Stimulated activated CD8-positive, alpha-beta memory T cell treated with anti-CD3 and anti-CD28 coated beads, Interleukin-15, amount 100 ng/mL, for 1 hour (primary cell): ENCODE results near the gene ALG8.
"Not testable (repeated sequence)": the region's sequence is repeated elsewhere in the genome, so short reads cannot be mapped to it uniquely, and the experiment has no call there.

Experiments used
- DNase-seq: peaks from one replicate; pipeline ENCODE4 v3.0.0-alpha.2; 2020; ENCODE audit warnings: low read depth

Gene ALG8

GRCh38 chr11:78139422-78140391 is at the start of gene ALG8:
Gene ALG8 (minus strand): TSS chr11:78139626. CDS start chr11:78139588, 38 bp downstream.
- peak; percentile 95 for DNase-seq

DNA sequence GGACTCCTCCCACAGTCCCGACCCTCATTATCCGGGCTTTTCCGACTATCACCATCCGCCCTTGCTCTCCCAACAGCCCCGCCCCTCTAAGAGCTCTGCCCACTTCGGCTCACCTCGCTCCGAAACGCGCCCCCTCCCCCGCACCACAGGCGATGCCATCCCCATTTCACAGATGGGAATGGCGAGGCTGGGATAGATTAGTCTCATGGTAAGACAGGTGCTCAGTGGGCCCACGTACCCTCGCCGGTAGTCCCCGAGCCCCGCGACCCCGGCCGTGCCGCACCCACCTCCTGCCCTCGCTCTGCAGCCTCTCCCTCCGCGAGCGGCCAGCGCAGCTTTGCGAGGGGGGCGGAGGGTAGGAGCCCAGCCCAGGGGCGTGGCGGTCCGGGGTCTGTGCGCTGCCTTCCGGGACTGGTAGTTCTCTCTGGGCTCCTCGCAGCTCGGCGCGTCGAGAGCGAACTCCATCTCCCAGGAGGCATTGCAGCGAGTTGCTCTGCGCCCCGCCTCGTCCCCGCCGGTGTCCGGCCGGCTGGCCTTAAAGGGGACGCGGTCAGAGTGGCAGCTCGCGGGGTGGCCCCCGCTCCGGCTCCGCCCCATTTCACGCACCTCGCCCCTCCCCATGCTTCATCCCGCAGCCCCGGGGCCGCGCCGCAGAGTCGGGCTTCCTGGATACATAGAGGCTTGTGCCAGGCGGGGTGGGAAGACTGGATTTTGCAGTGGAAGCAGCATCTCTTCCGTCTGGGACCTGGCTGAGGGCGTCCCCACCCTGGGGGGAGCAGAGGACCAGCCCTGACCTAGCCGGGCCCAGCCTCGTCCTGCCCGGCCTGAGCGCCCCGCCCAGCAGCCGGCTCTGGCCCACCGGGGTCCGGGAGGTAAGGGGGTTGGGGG is 49.1 kb upstream of the ALG8 start, which contains the start of the genes KCTD21 and USP35:
Gene KCTD21, minus strand, starts transcription at position 341 of the 888 bp plus-strand sequence. CDS start 14,072 bp downstream, outside the sequence.
Gene USP35, plus strand, starts transcription at position 634 of the 888 bp plus-strand sequence. CDS start 7,327 bp downstream, outside the sequence.
- peak; percentile 78 for DNase-seq

DNA sequence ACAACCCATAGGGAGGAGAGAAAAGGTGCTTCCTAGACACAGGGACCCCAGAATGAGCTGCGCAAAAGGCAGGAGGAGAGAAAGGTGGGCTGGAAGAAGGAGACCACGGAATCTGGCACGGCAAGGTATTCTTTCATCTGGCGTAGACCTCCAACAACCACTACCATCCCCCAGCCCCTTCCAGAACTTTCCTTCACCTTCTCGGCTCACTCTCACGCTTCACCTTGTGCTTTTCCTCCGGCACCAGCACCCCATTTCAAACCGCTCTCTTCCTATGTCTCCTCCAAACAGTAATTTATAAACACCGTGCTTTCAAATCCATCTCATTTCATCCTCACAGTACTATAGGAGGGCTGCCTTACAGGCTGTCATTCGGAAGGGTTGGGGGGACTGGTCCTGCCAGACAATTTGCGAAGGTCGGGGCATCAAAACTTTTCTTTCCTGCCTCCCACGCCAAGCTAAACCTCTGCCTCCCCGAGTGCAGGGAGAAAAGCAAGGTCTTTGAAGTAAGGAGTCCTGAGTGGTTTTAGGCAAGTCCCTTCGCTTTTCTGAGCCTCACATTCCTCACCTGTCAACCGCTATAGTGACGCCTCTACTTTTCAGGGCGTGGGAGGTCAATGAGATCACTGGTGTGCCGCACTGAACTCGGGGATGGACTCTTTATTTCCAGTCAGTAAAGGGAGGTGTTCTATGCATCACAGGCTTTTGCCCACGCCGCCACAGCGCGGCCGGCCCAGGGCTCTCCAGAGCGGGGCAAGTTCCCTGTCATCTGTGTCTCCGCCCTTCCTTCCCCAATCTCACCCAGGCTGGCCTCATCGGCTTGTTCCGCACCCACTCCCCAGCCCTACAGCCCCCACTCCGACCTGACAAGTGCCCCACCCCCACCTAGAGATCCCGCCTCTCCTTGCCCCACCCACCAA is 48.2 kb upstream of the ALG8 start:
- no peak for DNase-seq

GRCh38 chr11:78181185-78181584 is 41.8 kb upstream of the ALG8 start:
- DNase-seq, result no peak

DNA sequence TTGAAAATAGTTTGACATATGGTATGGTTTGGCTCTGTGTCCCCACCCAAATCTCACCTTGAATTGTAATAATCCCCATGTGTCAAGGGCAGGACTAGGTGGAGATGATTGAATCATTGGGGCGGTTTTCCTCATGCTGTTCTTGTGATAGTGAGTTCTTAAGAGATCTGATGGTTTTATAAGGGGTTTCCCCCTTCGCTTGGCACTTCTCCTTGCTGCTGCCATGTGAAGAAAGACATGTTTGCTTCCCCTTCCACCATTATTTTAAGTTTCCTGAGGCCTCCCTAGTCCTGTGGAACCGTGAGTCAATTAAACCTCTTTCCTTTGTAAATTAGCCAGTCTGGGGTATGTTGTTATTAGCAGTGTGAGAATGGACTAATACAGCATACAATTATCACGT is 41.3 kb upstream of the ALG8 start:
- no peak for DNase-seq

DNA sequence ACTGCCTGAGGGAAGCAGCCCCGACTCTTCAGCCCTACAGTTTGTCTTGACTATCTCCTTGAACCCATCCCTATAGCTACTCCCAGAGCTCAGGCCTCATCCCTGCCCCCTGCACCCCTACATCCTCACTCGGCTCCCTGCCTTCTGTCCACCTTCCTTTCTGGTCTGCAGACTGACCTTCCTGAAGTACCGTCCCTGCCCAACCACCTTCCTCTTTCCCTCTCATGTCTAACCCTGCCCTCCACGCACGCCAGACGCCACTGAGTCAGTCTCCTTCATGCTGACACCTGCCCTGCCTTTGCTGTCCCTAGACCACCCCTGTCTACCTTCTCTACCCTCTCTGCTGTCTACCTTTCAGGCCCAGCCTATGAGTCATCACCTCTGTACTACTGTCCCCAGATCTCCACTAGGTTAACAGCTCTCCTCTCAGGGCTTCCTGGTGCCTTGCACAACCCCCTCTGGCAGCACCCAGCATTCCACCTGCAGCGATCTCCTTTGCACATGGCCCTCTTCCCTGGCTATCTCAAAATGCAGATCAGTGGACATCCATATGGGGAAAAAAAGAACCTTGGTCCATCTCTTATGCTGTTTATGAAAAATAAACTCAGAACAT is 40.1 kb upstream of the ALG8 start:
- no peak for DNase-seq

GRCh38 chr11:78177216-78177615 is 37.8 kb upstream of the ALG8 start:
- no peak for DNase-seq

DNA sequence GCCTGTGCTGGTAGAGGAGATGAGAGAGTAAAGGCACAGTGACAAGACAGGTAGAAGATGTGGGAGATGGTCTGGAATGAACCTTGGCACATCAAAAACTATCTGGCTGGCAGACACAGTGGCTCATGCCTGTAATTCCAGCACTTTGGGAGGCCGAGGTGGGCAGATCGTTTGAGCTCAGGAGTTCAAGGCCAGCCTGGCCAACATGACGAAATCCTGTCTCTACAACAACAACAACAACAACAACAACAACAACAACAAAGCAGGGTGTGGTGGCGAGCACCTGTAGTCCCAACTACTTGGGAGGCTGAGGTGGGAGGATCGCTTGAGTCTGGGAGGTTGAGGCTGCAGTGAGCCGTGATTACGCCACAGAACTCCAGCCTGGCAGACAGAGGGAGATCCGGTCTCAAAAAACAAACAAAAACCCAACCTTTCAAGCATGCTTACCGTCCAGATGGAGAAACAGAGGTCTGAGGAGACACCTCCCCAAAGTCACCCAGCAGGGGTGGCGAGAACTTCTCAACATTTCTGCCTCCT is 37.2 kb upstream of the ALG8 start:
- DNase-seq, result no peak

- not testable (repeated sequence) for DNase-seq
Measured at GRCh38 chr11:78175862-78176261, 36.4 kb upstream of the ALG8 start.

DNA sequence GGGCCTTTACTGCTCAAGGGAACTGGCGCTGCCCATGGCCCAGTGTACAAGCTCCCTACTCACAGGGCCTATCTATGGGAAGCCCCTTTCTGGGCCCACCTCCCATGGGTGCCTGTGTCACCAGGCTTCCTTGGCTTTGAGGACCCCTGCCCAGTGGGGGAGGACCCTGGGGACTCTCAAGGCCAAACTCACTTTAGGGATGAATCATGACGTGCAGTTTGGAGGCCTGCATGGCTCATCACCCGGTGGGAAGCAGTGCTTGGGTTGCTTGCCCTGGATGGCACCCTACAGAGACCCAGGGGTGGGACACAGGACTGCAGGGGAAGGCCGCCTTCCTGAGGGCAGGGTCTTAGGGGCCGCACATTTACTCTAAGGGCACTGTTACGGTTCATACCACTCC is 32.5 kb upstream of the ALG8 start:
- no peak for DNase-seq

GRCh38 chr11:78170874-78171549 is 31.6 kb upstream of the ALG8 start:
- DNase-seq, result no peak

GRCh38 chr11:78170413-78170812 is 31.0 kb upstream of the ALG8 start:
- no peak for DNase-seq

DNA sequence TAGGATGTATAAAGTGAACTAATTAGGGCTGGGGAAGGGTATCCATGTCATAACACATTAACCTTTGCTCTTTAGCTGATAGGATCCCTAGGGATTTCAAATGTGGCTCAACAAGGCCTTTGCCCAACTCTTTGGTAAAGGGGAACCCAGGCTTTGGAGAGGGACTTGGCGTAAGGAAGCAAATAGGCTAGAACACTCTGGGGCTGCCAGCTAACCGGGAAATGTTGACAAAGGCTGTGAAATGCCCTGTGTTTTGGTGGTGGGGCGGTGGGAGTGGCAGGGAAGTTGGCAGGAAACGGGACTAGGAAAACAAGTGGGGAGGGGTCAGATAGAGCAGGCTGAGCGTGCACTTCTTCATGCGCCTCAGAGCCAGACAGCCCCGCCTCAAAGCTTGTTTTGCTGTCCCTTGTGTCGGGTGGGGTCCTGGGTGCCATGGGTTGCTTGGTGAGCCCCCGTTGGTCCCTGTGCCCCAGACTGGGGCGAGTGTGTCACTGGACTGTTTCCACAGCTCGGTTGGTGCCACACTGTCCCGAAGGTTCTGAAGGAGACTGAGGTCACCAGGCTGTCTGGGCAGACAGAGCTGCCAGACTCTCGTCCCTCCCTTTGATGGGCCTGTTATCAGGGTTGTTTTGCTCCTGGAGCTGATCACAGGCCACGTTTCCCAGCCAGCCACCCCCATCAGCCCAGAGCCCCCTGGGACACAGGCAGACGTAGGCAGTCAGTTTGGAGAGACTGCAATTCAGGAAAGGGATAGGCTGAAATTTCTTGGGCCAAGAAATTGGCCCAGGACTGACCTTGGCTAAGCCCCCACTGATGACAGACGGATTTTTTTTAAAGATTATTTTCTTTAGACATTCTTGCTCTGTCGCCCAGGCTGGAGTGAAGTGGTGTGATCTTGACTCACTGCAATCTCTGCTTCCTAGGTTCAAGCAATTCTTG is 29.4 kb upstream of the ALG8 start:
- no peak for DNase-seq

DNA sequence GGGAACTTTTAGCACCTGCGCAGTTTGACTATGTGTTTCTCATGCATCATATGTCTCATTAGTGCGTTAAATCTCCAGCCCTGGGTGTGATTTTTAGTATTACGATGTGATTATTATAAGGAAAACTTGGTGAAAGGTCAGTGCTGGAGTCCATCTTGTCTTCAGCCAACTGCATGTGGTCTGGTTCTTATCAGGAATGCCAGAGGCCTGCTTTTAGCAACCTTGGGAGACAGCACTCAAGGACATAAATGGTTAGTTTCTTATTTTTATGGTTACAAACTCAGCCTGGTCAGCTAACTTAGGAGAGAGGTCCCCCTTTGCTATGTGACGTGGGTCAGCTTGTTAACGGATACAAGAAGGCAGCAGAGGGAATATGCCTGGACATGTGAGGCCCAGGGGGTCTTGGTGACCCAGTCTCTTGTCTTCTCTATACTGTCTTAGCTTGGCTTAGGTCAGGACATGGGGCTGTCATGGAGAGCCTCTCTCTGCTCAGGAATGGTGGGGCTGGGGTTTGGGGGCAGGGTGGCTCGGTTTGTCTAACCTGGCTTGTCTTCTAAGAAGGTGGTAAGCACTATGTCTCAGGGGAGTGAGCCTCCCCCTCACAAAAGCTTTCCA is 27.5 kb upstream of the ALG8 start:
- DNase-seq, result no peak

DNA sequence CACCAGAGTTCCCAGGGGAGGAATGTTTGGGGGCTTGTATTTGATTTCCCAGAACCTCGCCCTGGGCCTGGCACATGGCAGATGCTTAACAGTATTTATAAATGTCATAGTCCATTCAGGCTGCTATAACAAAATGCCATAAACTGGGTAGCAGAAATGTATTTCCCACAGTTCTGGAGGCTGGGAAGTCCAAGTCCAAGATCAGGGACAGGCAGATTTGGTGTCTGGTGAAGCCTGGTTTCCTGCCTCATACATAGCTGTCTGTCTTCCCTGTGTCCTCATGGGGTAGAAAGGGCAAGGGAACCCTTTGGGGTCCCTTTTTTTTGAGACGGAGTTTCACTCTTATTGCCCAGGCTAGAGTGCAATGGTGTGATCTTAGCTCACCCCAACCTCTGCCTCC is 25.0 kb upstream of the ALG8 start:
- no peak for DNase-seq

- no peak for DNase-seq
Measured at GRCh38 chr11:78163828-78164227, 24.4 kb upstream of the ALG8 start.

- DNase-seq, result no peak
Measured at GRCh38 chr11:78161962-78162371, 22.5 kb upstream of the ALG8 start.

DNA sequence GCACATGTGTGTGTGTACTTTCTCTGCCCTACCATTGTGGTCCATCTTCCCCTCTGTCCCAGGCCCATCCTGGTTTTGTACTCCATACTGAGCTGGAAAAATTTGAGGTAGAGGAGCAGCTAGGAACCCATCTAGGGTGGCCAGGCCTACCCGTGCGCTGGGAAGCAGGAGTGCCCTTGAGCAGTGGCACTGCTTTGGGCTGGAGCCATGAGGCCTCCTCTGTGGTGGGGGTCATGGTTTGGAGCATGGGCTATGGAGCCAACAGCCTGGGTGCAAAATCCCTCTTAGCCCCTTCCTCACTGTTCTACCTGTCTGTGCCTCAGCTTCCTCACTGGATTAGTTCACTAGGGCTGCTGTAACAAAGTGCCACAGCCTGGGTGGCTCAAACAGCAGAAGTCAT is 21.9 kb upstream of the ALG8 start:
- DNase-seq, result no peak
